Right ventricle myocardium inferior (tissue), 1 donor: Measurements from ENCODE around the gene MPI. TPM values are rescaled to one million over a fixed set of nuclear protein-coding genes. Genes with fewer than 3 reads are reported as not detected.
"Not testable (repeated sequence)": the region's sequence is repeated elsewhere in the genome, so short reads cannot be mapped to it uniquely, and the experiment has no call there.

Experiments
- ATAC-seq: fragments of 200-7000 bp; cut with Tn5 transposase; one replicate; pipeline ENCODE4 v1.9.1; 2020; ENCODE audit warnings: mild to moderate bottlenecking, moderate library complexity
- DNase-seq: peaks from one replicate; pipeline ENCODE4 v3.0.0; 2021; ENCODE audit errors: missing footprints
- intact Hi-C: fragments of 100-400 bp; cut with DNase I; formaldehyde crosslinking; loops from one replicate; pipeline ENCODE4 v1.11.0; 2022
- total RNA-seq: library from RNA; stranded (reverse); fragmentation: NEBNext Ultra II Directional; extraction: Animal tissue kit (Norgen Biotek cat#: 25700); gene quantifications from one replicate; pipeline ENCODE4 v1.2.1, GENCODE V29; 2021
- donor health status: DM: no; HTN: yes; CAD: no; lungs with severe emphysema.

The MPI gene
- total RNA-seq, 1 donor from 2014 or later, result 60.8 TPM

- ATAC-seq (no peak), DNase-seq (no peak)
- intact Hi-C loops, result no loop called here
These were observed 5.2 kb upstream of the MPI start for GRCh38 chr15:74884428-74885223.

- intact Hi-C loops, result no loop called here
- DNase-seq (no peak), ATAC-seq (no peak)
These were observed 4.4 kb upstream of the MPI start for GRCh38 chr15:74885461-74885860.

GRCh38 chr15:74887537-74888193, 2.2 kb upstream of the MPI start:
- intact Hi-C loops, result loop anchor here (2.0 kb wide), 1 partner anchor 15 kb away; the partner anchor contains the start of gene SCAMP2
- not testable (repeated sequence) for DNase-seq

GRCh38 chr15:74888716-74889115, 1.1 kb upstream of the MPI start:
- intact Hi-C loops, result loop anchor here (2.0 kb wide), 1 partner anchor 16 kb away; the partner anchor contains the start of gene SCAMP2
- ATAC-seq, result no peak
- DNase-seq, result no peak

More at GRCh38 chr15:74887537-74888193, 2.2 kb upstream of the MPI start:
- ATAC-seq, result not testable (repeated sequence)

GRCh38 chr15:74889390-74889882, 406 bp upstream of the MPI start:
- DNase-seq (peak; percentile 77), ATAC-seq (peak; percentile 61)
- intact Hi-C loops, result loop anchor here (2.0 kb wide), 1 partner anchor 17 kb away; the partner anchor contains the start of gene SCAMP2

GRCh38 chr15:74890665-74890960, 771 bp downstream of the MPI start:
- intact Hi-C loops, result loop anchor here (5.0 kb wide), 1 partner anchor 103 kb away; no protein-coding TSS in a partner anchor
- DNase-seq (no peak), ATAC-seq (no peak)

- DNase-seq (no peak), ATAC-seq (peak; percentile 29)
- intact Hi-C loops, result loop anchor here (5.0 kb wide), 1 partner anchor 104 kb away; no protein-coding TSS in a partner anchor
These were observed 1.6 kb downstream of the MPI start for GRCh38 chr15:74891469-74891868.

- DNase-seq, result no peak
These were observed 2.5 kb downstream of the MPI start for GRCh38 chr15:74892313-74892712.

GRCh38 chr15:74892931-74893330, 3.1 kb downstream of the MPI start:
- intact Hi-C loops, result loop anchor here (5.0 kb wide), 1 partner anchor 106 kb away; no protein-coding TSS in a partner anchor
- ATAC-seq, result no peak
- no peak for DNase-seq

More at GRCh38 chr15:74892313-74892712, 2.5 kb downstream of the MPI start:
- intact Hi-C loops, result loop anchor here (5.0 kb wide), 1 partner anchor 105 kb away; no protein-coding TSS in a partner anchor
- ATAC-seq, result no peak

- ATAC-seq (no peak), DNase-seq (no peak)
- intact Hi-C loops, result loop anchor here (5.0 kb wide), 1 partner anchor 106 kb away; no protein-coding TSS in a partner anchor
These were observed 3.8 kb downstream of the MPI start for GRCh38 chr15:74893627-74894026.

GRCh38 chr15:74894383-74894782, 4.5 kb downstream of the MPI start:
- not testable (repeated sequence) for ATAC-seq, DNase-seq
- intact Hi-C loops, result loop anchor here (5.0 kb wide), 1 partner anchor 107 kb away; no protein-coding TSS in a partner anchor

- ATAC-seq (no peak), DNase-seq (no peak)
- intact Hi-C loops, result no loop called here
These were observed 6.0 kb downstream of the MPI start for GRCh38 chr15:74895830-74896229.

GRCh38 chr15:74896316-74896715, 6.5 kb downstream of the MPI start:
- DNase-seq (no peak), ATAC-seq (no peak)
- intact Hi-C loops, result no loop called here

GRCh38 chr15:74897300-74897701, 7.5 kb downstream of the MPI start:
- ATAC-seq (peak; percentile 61), DNase-seq (no peak)
- intact Hi-C loops, result no loop called here

GRCh38 chr15:74901612-74902063, 11.8 kb downstream of the MPI start:
- intact Hi-C loops, result no loop called here
- ATAC-seq (peak; percentile 41), DNase-seq (no peak)

GRCh38 chr15:74902295-74903075, 12.6 kb downstream of the MPI start:
- DNase-seq, result no peak
- ATAC-seq, result no peak
- intact Hi-C loops, result no loop called here

- DNase-seq (no peak), ATAC-seq (no peak)
- intact Hi-C loops, result no loop called here
These were observed 13.8 kb downstream of the MPI start for GRCh38 chr15:74903676-74904075.

GRCh38 chr15:74904190-74904805, 14.5 kb downstream of the MPI start:
- ATAC-seq (no peak), DNase-seq (no peak)
- intact Hi-C loops, result no loop called here
